Fibroblast of pulmonary artery (primary cell): ENCODE measurements around the gene C19orf81.

ENCODE experiments used
- DNase-seq: peaks from one replicate; pipeline ENCODE4 v3.0.0-alpha.2; 2010; ENCODE audit warnings: low read depth
- H3K4me3 ChIP-seq: replicated peaks from 2 replicates; pipeline ENCODE4 v1.5.1; 2011; ENCODE audit warnings: low read depth, mild to moderate bottlenecking, control low read depth, low read length, moderate library complexity
- TF ChIP-seq, protein P1 (sequence below): IDR thresholded peaks from 2 replicates; pipeline ENCODE4 v1.5.1; 2011; ENCODE audit warnings: mild to moderate bottlenecking, control low read depth, low read length, inconsistent platforms; ENCODE audit errors: missing control alignments

Gene C19orf81

GRCh38 chr19:50645107-50645506, 4.1 kb upstream of the C19orf81 start:
- TF ChIP-seq, protein P1, sequence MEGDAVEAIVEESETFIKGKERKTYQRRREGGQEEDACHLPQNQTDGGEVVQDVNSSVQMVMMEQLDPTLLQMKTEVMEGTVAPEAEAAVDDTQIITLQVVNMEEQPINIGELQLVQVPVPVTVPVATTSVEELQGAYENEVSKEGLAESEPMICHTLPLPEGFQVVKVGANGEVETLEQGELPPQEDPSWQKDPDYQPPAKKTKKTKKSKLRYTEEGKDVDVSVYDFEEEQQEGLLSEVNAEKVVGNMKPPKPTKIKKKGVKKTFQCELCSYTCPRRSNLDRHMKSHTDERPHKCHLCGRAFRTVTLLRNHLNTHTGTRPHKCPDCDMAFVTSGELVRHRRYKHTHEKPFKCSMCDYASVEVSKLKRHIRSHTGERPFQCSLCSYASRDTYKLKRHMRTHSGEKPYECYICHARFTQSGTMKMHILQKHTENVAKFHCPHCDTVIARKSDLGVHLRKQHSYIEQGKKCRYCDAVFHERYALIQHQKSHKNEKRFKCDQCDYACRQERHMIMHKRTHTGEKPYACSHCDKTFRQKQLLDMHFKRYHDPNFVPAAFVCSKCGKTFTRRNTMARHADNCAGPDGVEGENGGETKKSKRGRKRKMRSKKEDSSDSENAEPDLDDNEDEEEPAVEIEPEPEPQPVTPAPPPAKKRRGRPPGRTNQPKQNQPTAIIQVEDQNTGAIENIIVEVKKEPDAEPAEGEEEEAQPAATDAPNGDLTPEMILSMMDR: no peak
- no peak overlapping the region for H3K4me3 ChIP-seq
- no peak for DNase-seq

- H3K4me3 ChIP-seq: no peak overlapping the region
- TF ChIP-seq, protein P1: no peak
- peak; percentile 84 for DNase-seq
Observed at GRCh38 chr19:50646074-50646807, 3.0 kb upstream of the C19orf81 start.

DNA sequence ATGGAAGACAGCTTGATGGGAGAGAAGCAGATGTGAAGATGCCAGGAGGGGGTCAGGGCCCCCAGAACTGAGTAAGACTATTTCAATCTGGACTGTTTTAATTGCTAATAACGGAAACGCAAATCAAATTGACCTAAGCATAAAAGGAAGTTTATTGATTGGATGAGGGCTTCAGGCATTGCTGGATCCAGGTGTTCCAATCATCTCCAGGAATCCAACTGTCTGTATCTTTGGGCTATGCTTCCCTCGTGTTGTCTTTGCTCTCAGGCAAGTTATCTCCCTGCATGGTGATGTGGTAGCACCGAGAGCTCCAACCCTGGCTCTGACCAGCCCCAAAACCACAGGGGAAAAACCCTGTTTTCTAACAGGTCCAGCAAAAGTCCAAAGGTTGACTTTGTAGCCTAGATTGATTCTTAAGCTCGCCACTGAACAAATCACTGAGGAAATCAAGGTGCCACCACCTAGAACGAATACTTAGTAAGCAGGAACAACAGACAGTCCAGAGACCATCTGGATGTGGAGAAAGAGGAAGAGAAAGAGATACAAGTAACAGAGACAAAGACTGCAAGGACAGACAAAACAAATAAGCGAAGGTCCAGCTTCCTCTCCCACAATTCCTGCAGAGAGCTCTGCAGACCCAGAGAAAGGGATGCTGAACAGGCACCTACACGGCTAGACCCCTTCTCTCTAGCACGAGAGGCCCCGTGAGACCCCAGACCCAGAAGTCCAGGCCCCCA, 1.2 kb upstream of the C19orf81 start:
- no peak for DNase-seq
- H3K4me3 ChIP-seq: no peak overlapping the region
- TF ChIP-seq, protein P1: no peak

DNA sequence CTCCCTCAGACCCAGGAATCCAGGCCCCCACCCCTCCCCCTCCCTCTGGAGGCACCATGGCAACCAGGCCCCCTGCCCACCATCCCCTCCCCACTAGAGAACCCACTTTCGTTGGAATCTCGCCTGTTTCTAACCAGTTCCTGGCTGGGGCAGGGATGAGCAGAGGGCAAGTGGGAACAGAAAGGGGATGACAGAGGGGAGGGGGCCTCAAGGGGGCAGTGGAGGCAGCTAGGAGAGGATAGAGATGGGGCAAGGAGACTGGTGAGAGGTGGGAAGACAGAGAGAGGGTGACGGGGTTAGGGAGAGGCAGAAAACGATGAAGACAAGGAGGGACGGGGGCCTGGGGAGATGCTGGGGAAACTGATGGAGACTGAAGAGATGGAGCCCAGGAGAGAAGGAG, 586 bp upstream of the C19orf81 start:
- H3K4me3 ChIP-seq: no peak overlapping the region
- DNase-seq: no peak
- TF ChIP-seq, protein P1: no peak

DNA sequence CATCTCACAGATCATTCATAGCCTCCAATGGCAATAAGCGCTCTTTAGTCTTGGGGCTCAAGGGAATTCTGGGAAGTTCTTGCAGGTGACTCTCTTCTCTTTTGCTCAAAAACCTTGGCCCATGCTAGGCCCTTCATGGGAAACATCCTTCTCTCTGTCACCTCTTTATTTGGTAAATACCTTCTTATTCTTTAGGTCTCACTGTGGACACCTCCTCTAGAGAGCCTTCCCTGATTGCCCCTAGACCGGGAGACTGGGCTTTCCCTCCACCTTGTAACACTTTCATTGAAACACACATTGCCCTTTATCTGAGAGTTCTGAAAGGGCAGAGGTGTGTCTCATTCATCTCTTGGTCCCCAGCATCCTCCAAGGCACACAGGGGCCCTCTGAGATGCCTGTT, 1.9 kb downstream of the C19orf81 start:
- no peak overlapping the region for H3K4me3 ChIP-seq
- TF ChIP-seq, protein P1: no peak
- no peak for DNase-seq

- no peak for DNase-seq
- H3K4me3 ChIP-seq: no peak overlapping the region
- TF ChIP-seq, protein P1: no peak
Observed at GRCh38 chr19:50652722-50653121, 3.5 kb downstream of the C19orf81 start.
